ENCODE measurements around the gene RAB40C.

DNA sequence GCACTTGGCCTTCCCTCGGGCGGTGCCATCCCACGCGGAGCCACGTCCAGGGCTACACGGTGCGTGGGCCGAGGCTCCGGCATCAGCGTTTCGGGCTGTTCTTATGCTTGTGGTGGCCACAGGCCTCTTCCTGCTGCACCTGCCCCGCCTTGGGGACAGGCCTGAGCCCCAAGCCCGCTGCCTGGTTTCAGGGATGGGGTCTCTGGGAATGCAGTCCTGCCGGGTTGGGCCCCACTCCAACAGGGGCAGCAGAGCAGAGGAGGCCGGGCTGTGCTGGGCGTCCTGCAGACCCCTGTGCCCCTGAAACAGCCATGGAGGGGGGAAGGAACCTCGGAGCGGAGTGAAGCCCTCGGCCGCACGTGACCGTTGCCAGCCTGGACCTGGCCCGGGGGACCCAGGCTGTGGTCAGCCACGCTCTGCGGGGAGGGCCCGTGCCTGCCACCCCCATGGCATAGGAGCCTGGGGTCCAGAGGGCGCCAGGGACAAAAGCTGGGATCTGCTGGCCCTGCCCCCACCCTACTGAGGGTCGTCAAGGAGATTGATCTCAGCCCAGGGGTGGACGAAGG, 40.5 kb downstream of the RAB40C start:
- TF ChIP-seq, protein P1, sequence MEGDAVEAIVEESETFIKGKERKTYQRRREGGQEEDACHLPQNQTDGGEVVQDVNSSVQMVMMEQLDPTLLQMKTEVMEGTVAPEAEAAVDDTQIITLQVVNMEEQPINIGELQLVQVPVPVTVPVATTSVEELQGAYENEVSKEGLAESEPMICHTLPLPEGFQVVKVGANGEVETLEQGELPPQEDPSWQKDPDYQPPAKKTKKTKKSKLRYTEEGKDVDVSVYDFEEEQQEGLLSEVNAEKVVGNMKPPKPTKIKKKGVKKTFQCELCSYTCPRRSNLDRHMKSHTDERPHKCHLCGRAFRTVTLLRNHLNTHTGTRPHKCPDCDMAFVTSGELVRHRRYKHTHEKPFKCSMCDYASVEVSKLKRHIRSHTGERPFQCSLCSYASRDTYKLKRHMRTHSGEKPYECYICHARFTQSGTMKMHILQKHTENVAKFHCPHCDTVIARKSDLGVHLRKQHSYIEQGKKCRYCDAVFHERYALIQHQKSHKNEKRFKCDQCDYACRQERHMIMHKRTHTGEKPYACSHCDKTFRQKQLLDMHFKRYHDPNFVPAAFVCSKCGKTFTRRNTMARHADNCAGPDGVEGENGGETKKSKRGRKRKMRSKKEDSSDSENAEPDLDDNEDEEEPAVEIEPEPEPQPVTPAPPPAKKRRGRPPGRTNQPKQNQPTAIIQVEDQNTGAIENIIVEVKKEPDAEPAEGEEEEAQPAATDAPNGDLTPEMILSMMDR (IDR thresholded peaks at IDR 0.05; ENCODE audit: low read length), result no peak
- TF ChIP-seq EZH2 (optimal IDR thresholded peaks at IDR 0.05; ENCODE audit: low read depth, low read length) (no peak), EZH2phosphoT487 (IDR thresholded peaks at IDR 0.05; ENCODE audit: low read length) (no peak)

All from MM.1S (cell line).